Esophagus muscularis mucosa (tissue), 4 donors: ENCODE results near the gene CCNK. TPM values are rescaled to one million over a fixed set of nuclear protein-coding genes. Genes with fewer than 3 reads are reported as not detected.

ENCODE experiments used
- DNase-seq: peaks from one replicate; pipeline ENCODE4 v3.0.0-alpha.2; 2017; ENCODE audit errors: extremely low spot score
- H3K27ac ChIP-seq, 4 donors: fragments of 200-600 bp; sonication (generic); replicated peaks in 1 of 4; 1 replicate in 3 of 4; 2 replicates in 1 of 4; pipeline ENCODE4 v1.5.1; 2016 to 2019; ENCODE audit warnings: mild to moderate bottlenecking in 1 of 4
- H3K27me3 ChIP-seq, 4 donors: fragments of 200-600 bp; sonication (generic); one replicate each; pipeline versions ENCODE4 v1.5.1 to v1.6.0; 2016 to 2019
- H3K36me3 ChIP-seq, 4 donors: fragments of 200-600 bp; sonication (generic); one replicate each; pipeline ENCODE4 v1.5.1; 2016 to 2019
- H3K4me1 ChIP-seq, 4 donors: fragments of 200-600 bp; sonication (generic); one replicate each; pipeline ENCODE4 v1.5.1; 2016 to 2019
- H3K4me3 ChIP-seq, 4 donors: fragments of 200-600 bp; sonication (generic); 1 replicate in 2 of 4; 2 replicates in 2 of 4; pipeline ENCODE4 v1.5.1; 2016 to 2019; ENCODE audit warnings: mild to moderate bottlenecking in 4 of 4, moderate library complexity in 1 of 4
- H3K9me3 ChIP-seq, 4 donors: fragments of 200-600 bp; sonication (generic); 1 replicate in 3 of 4; 2 replicates in 1 of 4; pipeline ENCODE4 v1.5.1; 2016 to 2019
- EP300 ChIP-seq: sonication (generic); formaldehyde crosslinking; IDR thresholded peaks from one replicate; pipeline ENCODE4 v1.6.1; 2017; ENCODE audit warnings: antibody characterized with exemption
- POLR2A ChIP-seq: fragments of 450-650 bp; IDR thresholded peaks from one replicate; pipeline ENCODE4 v1.6.1; 2017; ENCODE audit warnings: antibody characterized with exemption, moderate library complexity, mild to moderate bottlenecking, low read depth
- POLR2AphosphoS5 ChIP-seq, 2 donors: sonication (generic); formaldehyde crosslinking; IDR thresholded peaks; one replicate each; pipeline ENCODE4 v1.6.1; 2017; ENCODE audit warnings: antibody characterized with exemption in 2 of 2
- WGBS: methylation state at CpG from one replicate; pipeline ENCODE4 v1.1.5; 2018; 5-methylcytosine and 5-hydroxymethylcytosine counted together
- intact Hi-C: fragments of 100-400 bp; cut with DNase I; formaldehyde crosslinking; loops from one replicate; pipeline ENCODE4 v1.15.1; 2023
- total RNA-seq, 4 donors: library from RNA; depleted of rRNA; stranded (reverse); fragments of >200 nt; gene quantifications; one replicate each; pipeline versions ENCODE4 v1.1.0 to v1.2.1, GENCODE V29; 2016
- TF ChIP-seq, protein P1 (sequence below), 3 experiments: fragments of 200-600 bp in 2 of 3; fragments of 450-650 bp in 1 of 3; sonication (generic) in 2 of 3; IDR thresholded peaks; one replicate each; pipeline ENCODE4 v1.5.1; 2017 to 2019; ENCODE audit warnings: antibody characterized with exemption in 3 of 3, mild to moderate bottlenecking in 2 of 3, moderate library complexity in 1 of 3

Gene CCNK
- total RNA-seq, 4 donors from 2014 or later: 10.4 to 21.2 (median 16.5) TPM

- intact Hi-C loops: no loop called here
- Histone ChIP-seq H3K9me3 (no peaks in the 10 kb centered on the region), H3K36me3 (peaks cover 16 to 38% (median 35%) of the 10 kb centered on the region in 4 donors), H3K27ac (no peak overlapping the region), H3K4me1 (peaks cover 20 to 30% (median 26%) of the 10 kb centered on the region in 4 donors), H3K27me3 (no peaks in the 10 kb centered on the region), H3K4me3 (no peak overlapping the region)
- DNase-seq: no peak
- TF ChIP-seq POLR2AphosphoS5 (IDR thresholded peaks at IDR 0.05) (no peak), EP300 (no peak), POLR2A (no peak)
- TF ChIP-seq, protein P1, sequence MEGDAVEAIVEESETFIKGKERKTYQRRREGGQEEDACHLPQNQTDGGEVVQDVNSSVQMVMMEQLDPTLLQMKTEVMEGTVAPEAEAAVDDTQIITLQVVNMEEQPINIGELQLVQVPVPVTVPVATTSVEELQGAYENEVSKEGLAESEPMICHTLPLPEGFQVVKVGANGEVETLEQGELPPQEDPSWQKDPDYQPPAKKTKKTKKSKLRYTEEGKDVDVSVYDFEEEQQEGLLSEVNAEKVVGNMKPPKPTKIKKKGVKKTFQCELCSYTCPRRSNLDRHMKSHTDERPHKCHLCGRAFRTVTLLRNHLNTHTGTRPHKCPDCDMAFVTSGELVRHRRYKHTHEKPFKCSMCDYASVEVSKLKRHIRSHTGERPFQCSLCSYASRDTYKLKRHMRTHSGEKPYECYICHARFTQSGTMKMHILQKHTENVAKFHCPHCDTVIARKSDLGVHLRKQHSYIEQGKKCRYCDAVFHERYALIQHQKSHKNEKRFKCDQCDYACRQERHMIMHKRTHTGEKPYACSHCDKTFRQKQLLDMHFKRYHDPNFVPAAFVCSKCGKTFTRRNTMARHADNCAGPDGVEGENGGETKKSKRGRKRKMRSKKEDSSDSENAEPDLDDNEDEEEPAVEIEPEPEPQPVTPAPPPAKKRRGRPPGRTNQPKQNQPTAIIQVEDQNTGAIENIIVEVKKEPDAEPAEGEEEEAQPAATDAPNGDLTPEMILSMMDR (IDR thresholded peaks at IDR 0.05): no peak
- WGBS: 75% methylated on average over 3 of the region's 3 CpGs
Measured at GRCh38 chr14:99466758-99467157, 14.5 kb upstream of the CCNK start.

DNA sequence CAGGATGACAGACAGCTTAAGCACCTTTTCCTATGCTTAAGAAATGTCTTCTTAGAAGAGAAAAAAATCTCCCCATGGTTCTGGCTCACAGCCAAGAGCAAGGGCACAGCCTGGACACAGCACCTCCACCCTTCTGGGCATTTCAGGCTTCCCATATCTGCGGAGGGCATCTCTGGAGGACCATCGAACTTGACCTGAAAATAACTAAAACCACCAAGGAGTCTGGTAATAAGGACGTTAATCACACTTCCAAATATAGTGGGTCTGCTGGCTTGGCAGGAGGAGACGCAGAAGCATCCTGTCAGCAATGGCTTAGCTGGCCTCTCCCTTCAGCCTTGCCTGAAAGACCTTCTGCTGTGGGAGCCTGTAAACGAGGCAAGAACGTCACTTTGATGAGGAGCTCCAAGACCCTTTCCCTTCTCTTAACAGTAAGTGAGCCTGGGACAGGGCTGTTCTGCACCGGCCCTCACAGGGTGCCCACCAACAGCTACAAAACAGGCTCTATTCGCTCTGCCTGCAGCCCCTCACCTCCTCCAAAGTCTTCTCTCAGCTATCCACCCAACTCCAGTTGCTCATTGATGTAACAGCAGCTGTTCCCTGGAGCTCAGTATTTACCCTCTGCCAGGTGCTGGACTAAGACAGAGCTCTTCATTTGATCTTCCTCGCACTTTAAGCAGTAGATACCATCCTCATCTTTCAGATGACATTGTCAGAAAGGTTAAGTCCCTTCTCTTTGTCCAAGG is 13.7 kb upstream of the CCNK start:
- no peaks in the 10 kb centered on the region for H3K27me3 ChIP-seq
- no peaks in the 10 kb centered on the region for H3K9me3 ChIP-seq
- TF ChIP-seq EP300 (no peak), POLR2A (no peak), POLR2AphosphoS5 (IDR thresholded peaks at IDR 0.05) (no peak)
- TF ChIP-seq, protein P1 (IDR thresholded peaks at IDR 0.05): no peak
- WGBS: 52% methylated on average over 9 of the region's 9 CpGs
- H3K4me1 ChIP-seq: peaks cover 20 to 33% (median 27%) of the 10 kb centered on the region in 4 donors
- no peak for DNase-seq
- H3K27ac ChIP-seq: peak overlapping the region in 1 of 4 donors; percentile 10
- H3K36me3 ChIP-seq: peaks cover 10 to 30% (median 28%) of the 10 kb centered on the region in 4 donors
- no peak overlapping the region for H3K4me3 ChIP-seq
- intact Hi-C loops: no loop called here

DNA sequence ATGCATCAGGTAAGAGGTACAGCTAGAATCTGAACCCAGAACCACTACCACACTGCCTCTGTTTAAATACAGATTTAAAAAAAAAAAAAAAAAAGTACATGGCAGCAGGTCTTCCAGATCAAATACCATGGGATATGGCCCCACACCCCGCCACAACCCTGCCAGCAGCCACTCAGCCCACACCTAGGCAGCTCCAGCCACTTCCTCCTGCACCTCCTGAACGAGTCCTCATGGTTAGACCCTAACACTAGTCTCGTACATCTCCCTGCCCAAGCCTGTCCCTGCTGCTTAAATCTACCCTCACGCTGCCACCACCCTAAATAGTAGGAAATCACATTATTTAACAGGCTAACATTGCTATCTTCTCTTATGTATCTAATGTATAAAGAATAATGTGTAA is 13.1 kb upstream of the CCNK start:
- H3K27me3 ChIP-seq: no peaks in the 10 kb centered on the region
- no peak overlapping the region for H3K27ac ChIP-seq
- H3K9me3 ChIP-seq: no peaks in the 10 kb centered on the region
- peaks cover 8 to 24% (median 22%) of the 10 kb centered on the region in 4 donors for H3K36me3 ChIP-seq
- no peak for TF ChIP-seq POLR2A
- TF ChIP-seq POLR2AphosphoS5 (IDR thresholded peaks at IDR 0.05): no peak
- TF ChIP-seq, protein P1 (IDR thresholded peaks at IDR 0.05): no peak
- no peak for TF ChIP-seq EP300
- DNase-seq: no peak
- WGBS: 80% methylated on average over 4 of the region's 4 CpGs
- H3K4me3 ChIP-seq: no peak overlapping the region
- intact Hi-C loops: no loop called here
- H3K4me1 ChIP-seq: peaks cover 20 to 33% (median 28%) of the 10 kb centered on the region in 4 donors

GRCh38 chr14:99468836-99469592 is 12.2 kb upstream of the CCNK start:
- DNase-seq: no peak
- intact Hi-C loops: no loop called here
- peaks cover 20 to 40% (median 33%) of the 10 kb centered on the region in 4 donors for H3K4me1 ChIP-seq
- no peaks in the 10 kb centered on the region for H3K9me3 ChIP-seq
- WGBS: 76% methylated on average over 8 of the region's 8 CpGs
- TF ChIP-seq POLR2AphosphoS5 (IDR thresholded peaks at IDR 0.05): no peak
- no peak for TF ChIP-seq POLR2A
- TF ChIP-seq, protein P1 (IDR thresholded peaks at IDR 0.05): no peak
- TF ChIP-seq EP300: no peak
- peaks cover 8 to 16% (median 15%) of the 10 kb centered on the region in 4 donors for H3K36me3 ChIP-seq
- H3K27ac ChIP-seq: no peak overlapping the region
- H3K4me3 ChIP-seq: no peak overlapping the region
- H3K27me3 ChIP-seq: no peaks in the 10 kb centered on the region
